ENCODE results near the gene PCDHGA1. TPM values are rescaled to one million over a fixed set of nuclear protein-coding genes. Genes with fewer than 3 reads are reported as not detected.

The PCDHGA1 gene
- total RNA-seq, 1 experiment from 2014 or later: 0.35 TPM

DNA sequence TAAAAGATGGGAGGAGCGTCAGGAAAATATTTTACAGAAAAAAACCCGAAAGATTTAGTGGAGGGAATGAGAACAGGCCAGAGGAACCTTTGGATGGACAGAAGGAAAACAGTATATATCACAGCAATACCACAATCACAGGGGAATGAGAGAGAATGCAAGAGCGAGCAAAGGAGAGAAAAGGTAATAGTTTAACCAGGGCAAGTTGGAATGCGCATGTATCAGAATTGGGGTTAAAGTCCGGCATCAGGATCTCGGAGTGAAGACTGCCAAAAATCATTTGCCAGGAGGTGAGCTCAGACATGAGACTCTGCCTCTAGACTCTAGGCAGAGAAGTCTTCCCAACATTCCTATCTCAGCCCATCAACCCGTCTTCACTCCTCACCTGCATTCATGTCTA is 195.3 kb downstream of the PCDHGA1 start:
- intact Hi-C loops (cut with micrococcal nuclease): loop anchor here (2.0 kb wide), 1 partner anchor 313 kb away; the partner anchor contains the start of gene PCDHB13
- Mint-ChIP-seq H3K4me1 (ENCODE audit: insufficient read depth, unreplicated experiment) (peaks cover 37% of the 10 kb centered on the region), H3K36me3 (ENCODE audit: insufficient read depth, unreplicated experiment) (peaks cover 74% of the 10 kb centered on the region), H3K9me3 (ENCODE audit: unreplicated experiment) (no peaks in the 10 kb centered on the region), H3K27ac (ENCODE audit: low read depth, unreplicated experiment) (peak overlapping the region; percentile 60), H3K27me3 (ENCODE audit: insufficient read depth, unreplicated experiment) (no peaks in the 10 kb centered on the region), H3K4me3 (ENCODE audit: unreplicated experiment) (no peak overlapping the region)
- DNase-seq (ENCODE audit: unreplicated experiment): no peak
- CTCF ChIA-PET: interaction anchor here (0.6 to 15.4 kb wide), 21 partner anchors 9 to 312 kb away, joined by 3 to 191 read pairs (median 6); partner anchors contain the start of genes PCDHB14, PCDHGA10, PCDHGB5 and PCDHGC3
- POLR2A ChIA-PET: interaction anchor here (1.1 to 13.3 kb wide), 4 partner anchors 11 to 302 kb away, joined by 3 to 167 read pairs (median 14); partner anchors contain the start of gene PCDHB14
- BruUV-seq (replicated peaks): no TSS peak
- TF ChIP-seq, protein P1, sequence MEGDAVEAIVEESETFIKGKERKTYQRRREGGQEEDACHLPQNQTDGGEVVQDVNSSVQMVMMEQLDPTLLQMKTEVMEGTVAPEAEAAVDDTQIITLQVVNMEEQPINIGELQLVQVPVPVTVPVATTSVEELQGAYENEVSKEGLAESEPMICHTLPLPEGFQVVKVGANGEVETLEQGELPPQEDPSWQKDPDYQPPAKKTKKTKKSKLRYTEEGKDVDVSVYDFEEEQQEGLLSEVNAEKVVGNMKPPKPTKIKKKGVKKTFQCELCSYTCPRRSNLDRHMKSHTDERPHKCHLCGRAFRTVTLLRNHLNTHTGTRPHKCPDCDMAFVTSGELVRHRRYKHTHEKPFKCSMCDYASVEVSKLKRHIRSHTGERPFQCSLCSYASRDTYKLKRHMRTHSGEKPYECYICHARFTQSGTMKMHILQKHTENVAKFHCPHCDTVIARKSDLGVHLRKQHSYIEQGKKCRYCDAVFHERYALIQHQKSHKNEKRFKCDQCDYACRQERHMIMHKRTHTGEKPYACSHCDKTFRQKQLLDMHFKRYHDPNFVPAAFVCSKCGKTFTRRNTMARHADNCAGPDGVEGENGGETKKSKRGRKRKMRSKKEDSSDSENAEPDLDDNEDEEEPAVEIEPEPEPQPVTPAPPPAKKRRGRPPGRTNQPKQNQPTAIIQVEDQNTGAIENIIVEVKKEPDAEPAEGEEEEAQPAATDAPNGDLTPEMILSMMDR (IDR thresholded peaks at IDR 0.05; ENCODE audit: unreplicated experiment): no peak

DNA sequence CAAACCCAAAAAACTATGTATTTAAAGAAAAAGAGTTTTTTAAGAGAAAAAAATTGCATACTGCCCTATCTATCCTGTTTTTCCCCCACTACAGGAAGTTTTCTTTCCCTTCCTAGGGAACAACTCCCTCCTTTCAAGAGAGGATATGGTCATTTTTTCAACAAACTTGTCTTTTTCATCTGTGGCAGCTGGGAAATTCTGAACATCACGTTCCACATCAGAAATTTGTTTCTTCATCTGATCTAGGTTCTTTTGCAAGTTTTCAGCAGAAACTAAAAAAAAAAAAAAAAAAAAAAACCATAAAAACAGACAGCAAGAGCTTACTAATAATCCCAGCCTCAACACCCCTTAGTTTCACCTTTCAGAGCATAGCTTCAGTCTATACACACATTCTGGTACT is 197.1 kb downstream of the PCDHGA1 start:
- Mint-ChIP-seq H3K4me3 (ENCODE audit: unreplicated experiment) (no peak overlapping the region), H3K27me3 (ENCODE audit: insufficient read depth, unreplicated experiment) (no peaks in the 10 kb centered on the region), H3K9me3 (ENCODE audit: unreplicated experiment) (no peaks in the 10 kb centered on the region), H3K27ac (ENCODE audit: low read depth, unreplicated experiment) (no peak overlapping the region), H3K4me1 (ENCODE audit: insufficient read depth, unreplicated experiment) (peaks cover 19% of the 10 kb centered on the region), H3K36me3 (ENCODE audit: insufficient read depth, unreplicated experiment) (peaks cover 67% of the 10 kb centered on the region)
- TF ChIP-seq, protein P1 (IDR thresholded peaks at IDR 0.05; ENCODE audit: unreplicated experiment): no peak
- no peak for DNase-seq (ENCODE audit: unreplicated experiment)
- BruUV-seq (replicated peaks): no TSS peak
- intact Hi-C loops (cut with micrococcal nuclease): no loop called here
- ChIA-PET CTCF (interaction anchor here (0.6 to 15.4 kb wide), 12 partner anchors 9 to 208 kb away, joined by 3 to 191 read pairs (median 6); partner anchors contain the start of genes PCDHGC3 and TAF7), POLR2A (interaction anchor here (1.3 to 13.3 kb wide), 2 partner anchors 31 to 207 kb away, joined by 3 to 167 read pairs; no protein-coding TSS in a partner anchor)

DNA sequence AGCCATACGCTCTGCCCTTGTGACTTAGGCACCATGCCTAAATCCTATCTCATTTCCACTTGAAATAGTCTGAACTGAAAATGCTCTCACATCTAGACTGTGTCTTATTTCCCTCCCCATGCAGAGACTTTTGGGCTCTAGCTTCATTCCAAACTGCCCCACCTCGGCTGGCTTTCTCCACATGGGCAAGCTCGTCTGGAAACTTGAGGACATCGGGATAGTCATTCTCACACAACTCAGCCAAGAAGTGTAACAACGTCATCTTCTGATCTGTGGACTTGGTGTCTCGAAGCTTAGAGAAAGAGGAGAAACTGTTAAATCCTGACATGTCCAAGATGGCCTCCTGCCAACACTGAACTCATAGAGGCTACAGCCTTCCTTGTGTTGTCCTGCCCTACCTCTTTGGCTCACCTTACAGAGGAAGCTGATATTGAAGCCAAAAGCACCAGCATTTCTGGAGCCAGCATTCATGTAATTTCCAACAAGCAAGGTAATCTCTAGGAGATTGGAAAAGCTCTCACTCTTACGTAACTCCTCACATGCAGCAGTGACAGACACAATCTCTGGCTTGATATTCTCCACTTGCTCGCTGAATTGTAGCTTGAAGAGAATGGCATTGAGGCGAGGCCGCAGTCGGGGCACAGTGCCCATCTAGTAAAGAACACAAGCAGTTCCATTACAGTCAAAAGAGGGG is 198.1 kb downstream of the PCDHGA1 start:
- ChIA-PET CTCF (interaction anchor here (0.6 to 15.4 kb wide), 20 partner anchors 8 to 311 kb away, joined by 3 to 191 read pairs (median 4); partner anchors contain the start of genes PCDHB14, PCDHGA10, PCDHGB5 and PCDHGC3), POLR2A (interaction anchor here (0.6 to 13.3 kb wide), 11 partner anchors 13 to 422 kb away, joined by 3 to 167 read pairs (median 4); partner anchors contain the start of genes PCDHB14 and PCDHGC3)
- Mint-ChIP-seq H3K4me3 (ENCODE audit: unreplicated experiment) (no peak overlapping the region), H3K36me3 (ENCODE audit: insufficient read depth, unreplicated experiment) (peaks cover 62% of the 10 kb centered on the region), H3K9me3 (ENCODE audit: unreplicated experiment) (no peaks in the 10 kb centered on the region), H3K27me3 (ENCODE audit: insufficient read depth, unreplicated experiment) (no peaks in the 10 kb centered on the region), H3K4me1 (ENCODE audit: insufficient read depth, unreplicated experiment) (peaks cover 19% of the 10 kb centered on the region), H3K27ac (ENCODE audit: low read depth, unreplicated experiment) (peak overlapping the region; percentile 85)
- intact Hi-C loops (cut with micrococcal nuclease): no loop called here
- TF ChIP-seq, protein P1 (IDR thresholded peaks at IDR 0.05; ENCODE audit: unreplicated experiment): no peak
- TSS peak; percentile 52 for BruUV-seq (replicated peaks)
- DNase-seq (ENCODE audit: unreplicated experiment): peak; percentile 27

DNA sequence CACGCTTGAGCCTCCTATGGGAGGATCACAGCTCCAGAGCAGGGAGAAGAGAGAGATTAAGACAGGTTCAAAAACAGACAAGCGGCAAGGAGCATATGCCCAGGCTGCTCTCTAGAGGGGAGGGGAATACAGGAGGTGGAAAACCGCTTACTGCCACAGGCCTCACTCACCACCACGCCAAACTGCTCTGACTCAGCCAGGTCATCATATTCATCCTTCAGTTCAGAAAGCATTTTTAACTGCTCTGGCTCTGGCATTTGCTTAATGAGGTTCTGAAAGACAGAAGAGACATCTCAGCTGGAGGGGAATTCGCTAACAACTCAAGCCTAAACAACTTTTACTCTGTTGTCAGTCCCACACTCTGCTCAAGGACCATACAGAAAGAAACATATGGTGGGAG is 198.7 kb downstream of the PCDHGA1 start:
- no peaks in the 10 kb centered on the region for H3K27me3 Mint-ChIP-seq (ENCODE audit: insufficient read depth, unreplicated experiment)
- peaks cover 19% of the 10 kb centered on the region for H3K4me1 Mint-ChIP-seq (ENCODE audit: insufficient read depth, unreplicated experiment)
- H3K9me3 Mint-ChIP-seq (ENCODE audit: unreplicated experiment): no peaks in the 10 kb centered on the region
- no TSS peak for BruUV-seq (replicated peaks)
- H3K36me3 Mint-ChIP-seq (ENCODE audit: insufficient read depth, unreplicated experiment): peaks cover 62% of the 10 kb centered on the region
- no peak overlapping the region for H3K4me3 Mint-ChIP-seq (ENCODE audit: unreplicated experiment)
- CTCF ChIA-PET: interaction anchor here (0.6 to 15.4 kb wide), 16 partner anchors 14 to 338 kb away, joined by 3 to 191 read pairs (median 5); partner anchors contain the start of genes PCDHB10, PCDHB14, PCDHGA10 and PCDHGB5
- intact Hi-C loops (cut with micrococcal nuclease): no loop called here
- TF ChIP-seq, protein P1 (IDR thresholded peaks at IDR 0.05; ENCODE audit: unreplicated experiment): no peak
- H3K27ac Mint-ChIP-seq (ENCODE audit: low read depth, unreplicated experiment): peak overlapping the region; percentile 85
- POLR2A ChIA-PET: interaction anchor here (0.9 to 13.3 kb wide), 9 partner anchors 14 to 305 kb away, joined by 3 to 167 read pairs (median 4); partner anchors contain the start of genes PCDHB14 and PCDHGC3
- DNase-seq (ENCODE audit: unreplicated experiment): no peak

Data from MCF 10A (cell line).